ENCODE results near the gene SCN1B. TPM values are rescaled to one million over a fixed set of nuclear protein-coding genes. Genes with fewer than 3 reads are reported as not detected.
"Not testable (repeated sequence)": the region's sequence is repeated elsewhere in the genome, so short reads cannot be mapped to it uniquely, and the experiment has no call there.

The SCN1B gene
- total and polyA plus RNA-seq, 2 experiments from 2014 or later, result 1.6 to 4.2 TPM

GRCh38 chr19:34988119-34988518 lies 42.2 kb upstream of the SCN1B start:
- Histone ChIP-seq H3K36me3 (no peaks in the 10 kb centered on the region), H3K9me3 (ENCODE audit: low read depth) (no peaks in the 10 kb centered on the region), H3K27ac (no peak overlapping the region), H3K27me3 (no peaks in the 10 kb centered on the region), H3K4me3 (no peak overlapping the region), H3K4me1 (ENCODE audit: low read depth) (no peaks in the 10 kb centered on the region)
- no peak for DNase-seq (ENCODE audit: low read depth in 1 of 2, low spot score in 1 of 2)
- TF ChIP-seq, protein P1, sequence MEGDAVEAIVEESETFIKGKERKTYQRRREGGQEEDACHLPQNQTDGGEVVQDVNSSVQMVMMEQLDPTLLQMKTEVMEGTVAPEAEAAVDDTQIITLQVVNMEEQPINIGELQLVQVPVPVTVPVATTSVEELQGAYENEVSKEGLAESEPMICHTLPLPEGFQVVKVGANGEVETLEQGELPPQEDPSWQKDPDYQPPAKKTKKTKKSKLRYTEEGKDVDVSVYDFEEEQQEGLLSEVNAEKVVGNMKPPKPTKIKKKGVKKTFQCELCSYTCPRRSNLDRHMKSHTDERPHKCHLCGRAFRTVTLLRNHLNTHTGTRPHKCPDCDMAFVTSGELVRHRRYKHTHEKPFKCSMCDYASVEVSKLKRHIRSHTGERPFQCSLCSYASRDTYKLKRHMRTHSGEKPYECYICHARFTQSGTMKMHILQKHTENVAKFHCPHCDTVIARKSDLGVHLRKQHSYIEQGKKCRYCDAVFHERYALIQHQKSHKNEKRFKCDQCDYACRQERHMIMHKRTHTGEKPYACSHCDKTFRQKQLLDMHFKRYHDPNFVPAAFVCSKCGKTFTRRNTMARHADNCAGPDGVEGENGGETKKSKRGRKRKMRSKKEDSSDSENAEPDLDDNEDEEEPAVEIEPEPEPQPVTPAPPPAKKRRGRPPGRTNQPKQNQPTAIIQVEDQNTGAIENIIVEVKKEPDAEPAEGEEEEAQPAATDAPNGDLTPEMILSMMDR (IDR thresholded peaks at IDR 0.05; ENCODE audit: low read depth, low read length), result no peak

- H3K36me3 ChIP-seq, result no peaks in the 10 kb centered on the region
- H3K4me1 ChIP-seq (ENCODE audit: low read depth), result no peaks in the 10 kb centered on the region
- no peak for DNase-seq (ENCODE audit: low read depth in 1 of 2, low spot score in 1 of 2)
- H3K4me3 ChIP-seq, result no peak overlapping the region
- TF ChIP-seq, protein P1 (IDR thresholded peaks at IDR 0.05; ENCODE audit: low read depth, low read length), result no peak
- no peaks in the 10 kb centered on the region for H3K27me3 ChIP-seq
- H3K9me3 ChIP-seq (ENCODE audit: low read depth), result no peaks in the 10 kb centered on the region
- H3K27ac ChIP-seq, result no peak overlapping the region
These were observed 41.0 kb upstream of the SCN1B start for GRCh38 chr19:34989298-34989697.

- TF ChIP-seq, protein P1 (IDR thresholded peaks at IDR 0.05; ENCODE audit: low read depth, low read length), result no peak
- no peak for DNase-seq (ENCODE audit: low read depth in 1 of 2, low spot score in 1 of 2)
- no peak overlapping the region for H3K27ac ChIP-seq
These were observed 39.6 kb upstream of the SCN1B start for GRCh38 chr19:34990578-34991192.

GRCh38 chr19:34991542-34992333 lies 38.5 kb upstream of the SCN1B start:
- no peaks in the 10 kb centered on the region for H3K36me3 ChIP-seq
- H3K4me1 ChIP-seq (ENCODE audit: low read depth), result no peaks in the 10 kb centered on the region
- H3K9me3 ChIP-seq (ENCODE audit: low read depth), result no peaks in the 10 kb centered on the region
- no peak overlapping the region for H3K27ac ChIP-seq
- TF ChIP-seq, protein P1 (IDR thresholded peaks at IDR 0.05; ENCODE audit: low read depth, low read length), result no peak
- H3K4me3 ChIP-seq, result no peak overlapping the region
- H3K27me3 ChIP-seq, result no peaks in the 10 kb centered on the region
- no peak for DNase-seq (ENCODE audit: low read depth in 1 of 2, low spot score in 1 of 2)

More at GRCh38 chr19:34990578-34991192, 39.6 kb upstream of the SCN1B start:
- Histone ChIP-seq H3K36me3 (no peaks in the 10 kb centered on the region), H3K27me3 (no peaks in the 10 kb centered on the region), H3K9me3 (ENCODE audit: low read depth) (no peaks in the 10 kb centered on the region), H3K4me1 (ENCODE audit: low read depth) (no peaks in the 10 kb centered on the region), H3K4me3 (no peak overlapping the region)

- not testable (repeated sequence) for DNase-seq (ENCODE audit: low read depth in 1 of 2, low spot score in 1 of 2); H3K27me3 ChIP-seq; H3K9me3 ChIP-seq (ENCODE audit: low read depth); H3K36me3 ChIP-seq; H3K4me3 ChIP-seq; H3K4me1 ChIP-seq (ENCODE audit: low read depth); H3K27ac ChIP-seq
These were observed 37.7 kb upstream of the SCN1B start for GRCh38 chr19:34992582-34992981.

DNA sequence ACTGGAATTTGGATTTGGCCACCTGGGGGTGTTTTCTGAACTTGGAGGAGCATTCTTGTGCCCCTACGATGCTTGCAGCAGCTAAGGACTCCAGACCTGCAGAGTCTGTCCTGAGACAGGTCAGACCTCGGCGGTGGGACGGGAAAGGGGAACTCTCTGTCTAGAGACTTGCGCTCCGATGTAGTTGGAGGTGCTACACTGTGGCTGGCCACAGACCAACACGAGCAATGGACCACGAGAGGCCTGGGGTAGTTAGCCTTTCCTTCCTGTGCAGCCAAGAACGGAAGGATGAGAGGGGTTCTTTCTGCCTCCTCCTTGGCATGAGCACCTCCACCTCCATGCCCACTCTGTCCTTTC lies 36.0 kb upstream of the SCN1B start:
- H3K27ac ChIP-seq, result no peak overlapping the region
- no peak overlapping the region for H3K4me3 ChIP-seq
- no peaks in the 10 kb centered on the region for H3K27me3 ChIP-seq
- peaks cover 5% of the 10 kb centered on the region for H3K4me1 ChIP-seq (ENCODE audit: low read depth)
- TF ChIP-seq, protein P1 (IDR thresholded peaks at IDR 0.05; ENCODE audit: low read depth, low read length), result no peak
- no peak for DNase-seq (ENCODE audit: low read depth in 1 of 2, low spot score in 1 of 2)
- no peaks in the 10 kb centered on the region for H3K36me3 ChIP-seq
- no peaks in the 10 kb centered on the region for H3K9me3 ChIP-seq (ENCODE audit: low read depth)

All from cardiac muscle cell (in vitro differentiated cells and primary cell).